Forelimb muscle (tissue), 1 donor: ENCODE results near the gene TGDS. TPM values are rescaled to one million over a fixed set of nuclear protein-coding genes. Genes with fewer than 3 reads are reported as not detected.

Source experiments
- DNase-seq: peaks from one replicate; pipeline ENCODE4 v3.0.0-alpha.2; 2013; ENCODE audit warnings: low read depth
- polyA plus RNA-seq: library from polyadenylated mRNA; unstranded; fragments of 120-200 nt; gene quantifications from one replicate; pipeline ENCODE4 v1.2.1, GENCODE V29; 2013; ENCODE audit not compliant: insufficient read length

Gene TGDS
- polyA plus RNA-seq, 1 donor, result 9.0 TPM

- DNase-seq, result peak; percentile 99
These were observed 5.8 kb upstream of the TGDS start, which contains the start of gene GPR180 for GRCh38 chr13:94601446-94602431. GPR180 (plus strand) TSS chr13:94601857; CDS start chr13:94601928, 71 bp downstream.

DNA sequence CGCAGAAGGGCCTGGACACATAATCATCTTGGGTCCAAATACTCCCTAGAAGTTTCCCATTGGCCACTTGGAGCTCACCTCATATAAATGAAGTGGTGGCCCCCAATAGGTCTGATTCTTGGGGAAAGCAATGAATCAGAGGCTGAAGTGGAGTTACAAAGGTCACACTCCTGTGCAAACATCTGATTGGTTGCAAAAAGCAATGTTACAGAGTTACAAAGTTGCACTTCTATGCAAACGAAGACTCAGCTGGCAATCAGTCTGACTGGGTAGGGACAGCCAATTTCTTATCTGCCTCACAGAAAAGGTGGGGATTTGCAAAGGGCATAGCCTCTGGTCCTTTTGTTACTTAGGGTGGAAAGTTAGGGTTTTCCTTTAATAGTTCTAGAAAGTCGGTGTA lies 3.9 kb upstream of the TGDS start:
- no peak for DNase-seq

DNA sequence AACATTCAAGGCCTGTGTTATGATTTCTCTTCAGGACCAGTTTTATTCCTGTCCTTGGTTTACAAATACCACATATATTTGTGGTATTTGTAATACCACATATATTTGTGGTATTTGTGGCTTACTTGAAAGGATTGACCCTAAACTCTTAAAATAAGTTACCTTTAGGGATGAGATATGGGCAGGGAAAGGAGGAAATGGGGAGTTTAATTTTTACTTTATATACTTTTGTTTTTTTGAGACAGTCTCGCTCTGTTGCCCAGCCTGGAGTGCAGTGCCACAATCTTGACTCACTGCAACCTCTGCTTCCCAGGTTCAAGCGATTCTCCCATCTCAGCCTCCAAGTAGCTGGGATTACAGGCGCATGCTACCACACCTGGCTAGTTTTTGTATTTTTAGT lies 2.3 kb upstream of the TGDS start:
- no peak for DNase-seq

GRCh38 chr13:94596575-94596971 lies 621 bp upstream of the TGDS start:
- DNase-seq, result no peak

- no peak for DNase-seq
These were observed 677 bp downstream of the TGDS start for GRCh38 chr13:94595001-94595949.

DNA sequence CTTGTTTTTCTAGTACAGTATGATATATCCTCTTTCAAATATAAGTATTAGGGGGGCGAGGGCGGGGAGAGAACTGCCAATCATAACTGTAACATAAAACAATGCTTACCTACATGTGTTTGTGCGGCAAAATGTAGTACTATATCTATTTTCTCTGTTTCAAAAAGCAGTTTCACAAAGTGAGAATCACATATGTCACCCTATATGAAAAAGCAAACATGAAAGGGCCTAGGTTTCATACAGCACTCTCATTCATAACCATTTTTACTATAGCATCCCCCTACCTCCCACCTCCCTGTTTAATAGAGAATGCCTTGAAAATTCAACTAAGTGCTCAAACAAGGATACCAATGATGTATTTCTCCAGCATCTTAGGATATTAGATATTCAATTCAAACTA lies 5.2 kb downstream of the TGDS start:
- DNase-seq, result no peak

DNA sequence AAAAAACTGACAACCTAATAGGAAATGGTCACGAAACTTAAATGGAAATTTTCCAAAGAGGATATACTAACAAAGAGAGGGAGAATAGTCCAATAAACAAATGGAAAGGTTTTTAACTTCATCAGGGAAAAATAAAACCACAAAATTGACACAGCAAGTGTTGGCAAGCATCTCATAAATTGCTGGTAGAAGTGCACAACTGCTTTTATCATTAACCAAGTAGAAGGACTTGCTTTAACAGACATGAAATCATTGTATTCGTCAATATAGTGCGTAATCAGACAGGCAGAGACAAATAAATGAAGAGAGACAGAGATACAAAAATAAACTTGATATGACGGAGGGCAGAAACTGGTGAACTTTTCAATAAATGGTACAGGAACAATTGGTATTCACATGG lies 7.4 kb downstream of the TGDS start:
- no peak for DNase-seq

GRCh38 chr13:94586371-94586770 lies 9.6 kb downstream of the TGDS start:
- DNase-seq, result no peak

DNA sequence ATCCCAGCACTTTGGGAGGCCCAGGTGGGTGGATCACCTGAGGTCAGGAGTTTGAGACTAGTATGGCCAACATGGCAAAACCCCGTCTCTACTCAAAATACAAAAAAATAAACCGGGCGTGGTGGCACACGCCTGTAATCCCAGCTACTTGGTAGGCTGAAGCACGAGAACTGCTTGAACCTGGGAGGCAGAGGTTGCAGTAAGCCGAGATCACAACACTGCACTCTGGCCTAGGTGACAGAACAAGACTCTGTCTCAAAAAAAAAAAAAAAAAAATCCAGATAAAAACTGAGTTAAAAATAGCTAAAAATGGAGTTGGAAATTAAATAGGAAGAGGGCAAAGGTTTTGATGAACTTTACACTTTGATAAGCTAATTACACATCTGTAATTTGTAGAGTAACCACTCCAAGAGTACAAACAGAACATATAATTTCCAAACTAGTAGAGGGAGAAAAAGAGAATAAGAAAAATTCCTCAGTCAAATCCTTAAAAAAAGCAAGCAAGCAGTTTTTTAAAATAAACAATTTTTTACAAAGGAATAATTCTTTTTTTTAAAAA lies 10.3 kb downstream of the TGDS start:
- no peak for DNase-seq

GRCh38 chr13:94583926-94584325 lies 12.0 kb downstream of the TGDS start:
- no peak for DNase-seq

DNA sequence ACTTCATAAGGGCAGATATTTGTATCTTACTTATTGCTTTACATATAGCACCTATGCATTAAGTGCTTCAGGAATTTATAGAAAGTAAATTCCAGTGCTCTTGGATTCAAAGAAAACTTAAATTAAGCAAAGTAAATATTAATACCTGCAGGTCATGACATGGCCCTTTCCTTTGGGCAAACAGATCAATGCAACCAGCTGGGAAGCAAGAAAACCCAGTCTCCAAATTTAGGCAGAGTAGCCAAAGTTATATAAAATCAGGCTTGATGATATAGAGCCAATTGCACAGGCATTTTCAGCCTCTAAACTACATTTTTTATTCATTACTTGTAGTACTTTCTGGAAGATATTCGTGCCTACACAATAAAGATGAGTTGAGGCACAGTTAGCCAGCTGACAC lies 16.9 kb downstream of the TGDS start:
- DNase-seq, result no peak

DNA sequence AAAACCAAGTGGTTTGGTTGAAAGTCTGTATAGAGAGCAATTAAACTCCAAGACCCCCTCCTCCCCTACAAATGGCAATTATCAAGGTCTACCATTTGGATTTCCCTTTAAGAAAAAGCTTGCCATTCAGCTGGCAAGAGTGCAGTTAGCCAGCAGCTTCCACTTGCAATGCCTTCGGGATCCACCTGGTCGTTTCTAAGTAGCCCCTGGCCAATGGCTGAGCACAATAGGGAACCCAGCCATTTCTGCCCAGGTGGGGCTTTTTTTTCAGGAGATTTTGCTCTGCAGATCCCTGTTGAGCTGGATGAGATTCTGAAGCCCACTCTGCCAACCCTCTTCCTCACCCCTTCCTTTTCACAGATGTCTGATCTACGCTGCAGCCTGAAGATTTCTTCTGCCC lies 26.3 kb downstream of the TGDS start:
- no peak for DNase-seq

GRCh38 chr13:94568443-94568842 lies 27.5 kb downstream of the TGDS start:
- no peak for DNase-seq

DNA sequence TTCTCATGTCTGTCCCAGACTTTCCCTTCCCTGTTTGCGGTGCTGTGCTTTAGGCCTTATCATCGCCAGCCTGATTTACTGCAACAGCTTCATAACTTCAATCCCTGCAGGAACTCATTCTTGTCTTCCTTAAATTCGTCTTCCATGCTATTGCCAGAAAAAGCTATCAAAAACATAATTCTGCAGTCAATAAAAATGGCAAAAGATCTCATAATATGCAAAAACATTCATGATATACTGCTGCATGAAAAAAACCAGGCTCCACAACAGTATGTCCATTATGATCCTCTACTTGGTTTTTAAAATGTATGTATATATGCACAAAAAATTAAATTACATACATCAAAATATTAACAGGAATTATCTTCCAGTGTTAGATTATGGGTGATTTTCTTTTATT lies 28.4 kb downstream of the TGDS start:
- no peak for DNase-seq

DNA sequence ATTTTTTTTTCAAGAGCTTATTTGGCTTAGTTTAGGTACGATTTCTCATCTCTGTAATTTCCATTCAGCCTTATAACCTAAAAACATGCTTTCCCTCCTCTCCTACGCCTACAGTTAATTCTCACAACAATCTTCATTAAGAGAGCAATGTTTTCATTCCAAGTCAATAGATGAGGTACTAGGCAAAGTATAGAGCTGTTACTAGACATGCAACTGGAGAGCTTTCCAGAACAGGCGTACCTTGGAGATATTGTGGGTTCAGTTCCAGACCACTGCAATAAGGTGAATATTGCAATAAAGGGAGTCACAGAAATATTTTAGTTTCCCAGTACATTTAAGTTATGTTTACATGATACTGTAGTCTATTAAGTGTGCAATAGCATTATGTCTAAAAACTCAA lies 34.8 kb downstream of the TGDS start:
- no peak for DNase-seq

- DNase-seq, result no peak
These were observed 35.8 kb downstream of the TGDS start for GRCh38 chr13:94560116-94560515.

DNA sequence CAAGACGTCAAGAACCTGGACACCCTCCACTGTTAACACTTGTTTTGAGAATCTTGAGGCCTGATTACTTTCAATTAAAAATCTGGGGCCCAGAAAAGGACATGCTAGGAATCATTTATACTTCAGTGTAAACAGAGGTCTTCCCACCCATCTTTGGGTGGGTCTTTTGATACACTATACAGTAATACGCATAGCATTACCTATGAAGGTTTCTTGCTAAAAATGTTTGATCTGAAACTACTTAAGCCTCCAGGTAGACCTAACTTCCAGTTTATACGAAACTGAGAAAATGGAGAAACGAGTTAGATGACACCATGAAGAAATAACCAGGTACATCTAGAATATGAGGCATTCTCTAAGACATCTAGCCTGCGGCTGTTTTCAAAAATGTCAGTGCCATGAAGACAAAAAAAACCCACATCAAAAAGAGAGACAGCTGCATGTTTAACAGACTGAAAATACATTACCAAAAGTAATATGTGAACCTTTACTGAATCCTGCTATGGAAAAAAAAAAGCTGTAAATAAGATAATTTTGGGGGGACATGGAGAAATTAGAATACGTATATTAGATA lies 36.6 kb downstream of the TGDS start:
- DNase-seq, result no peak

DNA sequence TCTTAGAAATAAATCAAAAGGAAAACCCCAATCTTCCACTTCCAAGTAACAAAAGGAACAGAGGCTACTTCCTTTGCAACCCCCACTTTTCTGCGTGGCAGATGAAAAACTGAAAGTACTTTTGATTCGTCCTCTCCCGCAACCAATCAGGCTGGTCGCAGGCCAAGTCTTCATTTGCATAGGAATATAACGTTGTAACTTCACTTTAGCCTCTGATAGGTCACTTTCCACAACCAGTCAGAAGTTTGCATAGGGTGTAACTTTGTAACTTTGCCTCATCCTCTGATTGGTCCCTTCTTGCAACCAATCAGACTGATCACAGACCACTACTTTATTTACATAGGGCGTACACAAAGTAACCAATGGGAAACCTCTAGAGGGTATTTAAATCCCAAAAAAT lies 37.2 kb downstream of the TGDS start:
- no peak for DNase-seq

DNA sequence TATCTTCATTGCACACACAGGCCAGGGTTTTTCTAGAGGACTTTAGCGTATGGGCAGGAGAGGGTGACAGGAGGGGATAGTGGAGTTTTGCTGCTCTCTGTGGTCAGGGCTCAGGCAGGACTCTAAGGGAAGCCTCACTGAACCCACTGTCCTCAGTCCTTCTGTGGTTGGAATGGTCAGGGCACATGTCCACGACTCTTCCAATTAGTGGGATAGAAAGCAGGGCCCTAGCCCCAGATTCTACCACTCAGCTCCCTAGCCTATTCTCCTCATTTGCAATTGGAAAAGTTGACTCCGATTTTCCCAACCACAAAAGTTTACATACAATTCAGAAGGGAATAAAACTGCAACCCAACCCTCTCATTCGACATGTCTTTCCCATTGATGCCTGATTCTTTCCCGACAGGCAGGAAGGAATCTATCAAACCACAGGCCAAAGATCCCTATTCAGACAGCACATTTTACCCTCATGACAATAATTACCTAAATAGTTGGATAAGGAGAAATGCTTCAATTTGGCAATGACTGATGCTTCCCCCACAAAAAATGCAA lies 38.2 kb downstream of the TGDS start:
- no peak for DNase-seq

GRCh38 chr13:94556621-94557020 lies 39.3 kb downstream of the TGDS start:
- no peak for DNase-seq

DNA sequence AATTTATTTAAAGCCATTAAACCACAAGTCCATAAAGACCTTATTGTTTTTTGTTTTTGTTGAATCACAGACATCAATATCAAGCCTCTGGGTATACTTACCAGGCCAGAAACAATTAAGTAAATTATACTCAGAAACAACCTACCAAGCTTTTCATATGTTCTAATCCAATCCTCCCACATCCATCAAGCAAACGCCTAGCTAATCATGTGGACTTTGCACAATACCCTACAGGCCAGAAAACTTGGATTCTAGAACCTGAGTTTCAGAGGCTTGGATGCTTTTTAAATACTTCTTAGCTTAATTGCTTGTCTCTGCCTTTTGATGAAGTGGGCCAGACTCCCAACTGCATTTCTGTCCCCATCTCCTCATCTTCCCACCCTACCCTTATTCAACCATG lies 39.9 kb downstream of the TGDS start:
- DNase-seq, result no peak
